IPS-NIHi7 (cell line): Measurements from ENCODE around the gene TPO.
"Not testable (repeated sequence)": the region's sequence is repeated elsewhere in the genome, so short reads cannot be mapped to it uniquely, and the experiment has no call there.

Experiments used
- DNase-seq: peaks from one replicate; pipeline ENCODE4 v3.0.0; 2012; ENCODE audit warnings: mixed read lengths; ENCODE audit errors: extremely low spot score

Gene TPO

GRCh38 chr2:1405124-1405523, 8.1 kb upstream of the TPO start:
- DNase-seq = no peak

- no peak for DNase-seq
These were observed 7.3 kb upstream of the TPO start for GRCh38 chr2:1405967-1406366.

DNA sequence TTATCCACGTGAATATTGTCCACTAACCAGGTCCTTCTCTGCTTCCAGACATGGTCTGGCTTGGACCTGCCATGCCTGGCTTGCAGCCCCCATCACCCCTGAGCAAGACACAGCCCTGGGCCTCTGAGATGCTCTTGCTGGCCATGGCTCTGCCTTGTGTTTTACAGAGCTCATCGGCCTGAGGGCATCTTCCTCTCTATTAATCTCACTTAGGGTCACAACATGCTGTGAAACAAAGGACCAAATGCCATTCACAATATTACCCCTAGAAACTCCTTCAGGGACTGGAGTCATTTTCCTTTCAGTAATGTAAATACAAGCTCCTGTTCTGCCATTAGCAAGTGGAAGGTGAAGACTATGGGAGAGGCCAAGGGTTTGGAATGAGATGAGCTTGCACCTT, 6.8 kb upstream of the TPO start:
- DNase-seq = no peak

DNA sequence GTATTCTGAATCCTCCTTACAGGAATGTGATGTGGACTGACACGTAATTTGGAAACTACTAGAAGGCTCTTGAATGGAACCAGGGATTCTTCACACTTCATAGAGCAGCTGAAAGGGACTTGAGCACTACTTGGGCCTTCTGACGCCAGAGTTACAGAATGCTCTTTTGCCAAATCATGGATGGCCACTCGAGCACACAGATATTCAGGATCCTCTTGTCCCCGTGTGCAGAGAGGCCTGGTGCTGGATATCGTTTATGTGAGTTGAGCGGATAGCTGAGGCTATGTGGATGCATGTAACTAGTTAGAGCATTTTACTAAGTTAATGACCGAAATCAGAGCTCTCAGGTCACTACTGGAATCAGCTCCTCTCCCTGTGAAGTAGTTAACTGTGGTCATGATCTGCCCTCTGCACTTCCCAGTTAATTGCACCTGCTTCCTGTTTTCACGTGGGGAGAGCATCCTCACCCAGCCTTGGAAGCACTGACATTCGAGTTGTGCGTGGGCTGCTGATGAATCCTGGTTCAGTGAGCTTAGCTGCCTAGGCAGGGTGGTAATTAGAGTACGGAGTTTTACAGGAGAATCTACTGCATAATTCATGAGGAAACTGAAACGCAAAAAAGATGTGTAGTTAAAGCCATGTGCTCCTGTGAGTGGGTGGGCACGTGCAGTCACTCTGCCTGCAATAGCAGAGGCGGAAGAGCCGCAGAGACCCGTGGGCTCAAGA, 5.2 kb upstream of the TPO start:
- DNase-seq = no peak

DNA sequence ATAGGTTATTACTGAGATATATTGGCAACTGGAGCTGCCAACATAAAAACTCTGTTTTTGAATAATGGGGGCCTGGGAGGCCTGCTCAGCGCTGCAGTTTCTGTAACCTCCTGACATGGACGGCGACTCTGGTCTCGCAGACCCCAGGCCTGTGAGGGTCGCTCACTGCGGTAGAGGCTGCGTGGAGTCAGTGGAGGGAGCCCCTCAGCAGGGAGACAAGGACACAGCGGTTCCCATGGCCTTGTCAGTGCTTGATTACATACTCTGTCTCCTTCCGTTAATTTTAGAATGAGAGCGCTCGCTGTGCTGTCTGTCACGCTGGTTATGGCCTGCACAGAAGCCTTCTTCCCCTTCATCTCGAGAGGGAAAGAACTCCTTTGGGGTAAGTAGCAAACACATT, 858 bp downstream of the TPO start:
- no peak for DNase-seq

DNA sequence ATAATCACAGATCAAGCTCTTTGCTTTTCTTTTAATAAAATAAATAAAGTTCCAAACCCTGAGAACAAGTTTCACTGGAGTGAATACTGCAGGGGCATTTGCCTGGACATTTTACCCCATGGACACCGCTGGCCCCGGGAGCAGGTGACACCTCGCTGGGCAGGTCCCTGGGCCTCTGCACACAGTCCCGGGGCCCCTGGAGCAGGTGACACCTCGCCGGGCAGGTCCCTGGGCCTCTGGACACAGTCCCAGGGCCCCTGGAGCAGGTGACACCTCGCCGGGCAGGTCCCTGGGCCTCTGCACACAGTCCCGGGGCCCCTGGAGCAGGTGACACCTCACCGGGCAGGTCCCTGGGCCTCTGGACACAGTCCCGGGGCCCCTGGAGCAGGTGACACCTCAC, 1.6 kb downstream of the TPO start:
- DNase-seq = not testable (repeated sequence)

- DNase-seq = no peak
These were observed 2.2 kb downstream of the TPO start for GRCh38 chr2:1415501-1415900.

- no peak for DNase-seq
These were observed 5.3 kb downstream of the TPO start for GRCh38 chr2:1418566-1418965.

DNA sequence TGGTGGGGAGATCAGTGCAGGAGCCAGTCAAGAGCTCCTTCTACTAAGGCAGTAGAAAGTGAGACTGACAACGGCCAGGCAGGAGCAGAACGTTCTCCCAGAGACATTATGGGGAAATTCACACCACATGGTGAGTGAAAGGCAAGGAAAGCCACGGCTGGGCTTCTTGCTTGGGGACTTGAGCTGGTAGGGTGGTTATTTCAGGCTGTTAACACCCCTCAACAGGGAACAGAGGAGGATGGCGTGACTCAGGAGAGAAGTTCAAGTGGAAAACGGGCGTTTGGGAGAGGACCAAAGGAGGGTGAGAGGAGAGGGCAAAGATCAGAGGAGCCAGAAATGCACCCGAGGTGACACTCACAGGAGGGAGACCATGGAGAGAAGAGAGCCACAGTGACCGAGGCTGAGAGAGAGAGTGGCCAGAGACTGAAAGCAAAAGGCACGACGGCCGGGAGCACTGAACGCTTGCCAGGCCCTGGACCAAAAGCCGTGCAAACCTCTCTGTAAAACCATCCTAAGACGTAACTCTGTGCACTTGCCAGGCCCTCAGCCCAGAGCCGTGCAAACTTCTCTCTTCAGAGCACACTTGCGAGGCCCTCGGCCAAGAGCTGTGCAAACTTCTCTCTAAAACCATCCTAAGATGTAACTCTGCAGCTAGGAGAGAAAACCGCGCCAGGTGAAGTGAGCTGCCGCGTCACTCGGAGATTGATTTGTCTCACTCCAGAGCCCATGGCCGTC, 7.7 kb downstream of the TPO start:
- DNase-seq = no peak

DNA sequence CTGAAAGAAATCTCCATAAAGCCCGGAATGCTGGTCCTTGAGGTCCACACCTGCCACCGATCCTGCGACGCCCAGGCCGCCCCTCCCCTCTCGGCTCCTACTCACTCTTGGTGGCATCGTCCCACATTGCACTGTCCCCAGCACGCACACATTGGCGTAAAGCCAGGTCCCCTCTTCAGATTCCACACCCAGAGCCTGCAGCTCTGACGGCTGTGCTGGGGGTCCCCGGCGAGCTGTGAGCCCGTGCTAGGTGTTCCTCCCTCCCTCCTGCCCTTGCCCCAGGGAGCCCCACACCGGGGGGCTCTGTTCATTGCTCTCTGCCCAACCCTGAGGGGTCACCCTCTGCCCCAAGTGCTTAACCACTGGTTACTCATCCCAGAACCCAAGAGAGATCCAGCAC, 8.5 kb downstream of the TPO start:
- no peak for DNase-seq

DNA sequence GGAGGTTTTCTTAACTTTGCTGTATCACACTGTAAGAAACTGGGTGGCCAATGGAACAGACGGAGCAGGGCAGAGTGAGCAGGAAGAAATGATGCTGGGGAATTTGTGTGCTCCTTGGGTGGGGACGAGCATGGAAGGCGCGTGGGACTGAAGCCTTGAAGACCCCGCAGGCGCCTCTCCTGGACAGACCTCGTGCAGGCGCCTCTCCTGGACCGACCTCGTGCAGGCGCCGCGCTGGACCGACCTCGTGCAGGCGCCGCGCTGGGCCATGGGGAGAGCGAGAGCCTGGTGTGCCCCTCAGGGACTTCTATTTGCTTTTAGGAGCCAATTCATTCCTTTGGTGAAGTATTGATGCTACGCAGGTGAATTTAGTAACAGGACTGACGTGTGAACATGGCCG, 8.9 kb downstream of the TPO start:
- no peak for DNase-seq

- no peak for DNase-seq
These were observed 9.5 kb downstream of the TPO start for GRCh38 chr2:1422716-1423285.

DNA sequence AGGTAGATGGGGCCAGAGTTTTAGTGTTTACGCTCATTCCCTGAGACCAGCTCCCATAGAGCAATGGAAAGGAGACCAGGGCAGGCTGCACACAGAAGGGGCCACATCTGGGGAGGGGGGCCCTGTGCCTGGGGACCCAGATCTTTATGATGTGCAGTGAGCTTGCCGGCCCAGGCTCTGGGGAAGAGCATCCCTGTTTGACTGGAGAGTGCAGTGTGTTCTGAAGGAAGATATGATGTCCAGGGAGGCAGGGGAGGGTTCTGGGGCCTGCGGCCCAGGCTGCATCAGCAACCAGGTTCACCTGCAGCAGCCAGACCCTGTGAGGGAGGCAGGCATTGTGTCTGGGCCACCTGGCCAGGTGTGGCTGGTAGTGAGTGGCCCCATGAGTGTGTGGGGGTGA, 13.8 kb downstream of the TPO start:
- DNase-seq = no peak

- no peak for DNase-seq
These were observed 16.6 kb downstream of the TPO start for GRCh38 chr2:1429895-1430294.

- no peak for DNase-seq
These were observed 17.2 kb downstream of the TPO start for GRCh38 chr2:1430491-1430890.

- DNase-seq = no peak
These were observed 18.7 kb downstream of the TPO start for GRCh38 chr2:1431886-1432400.

DNA sequence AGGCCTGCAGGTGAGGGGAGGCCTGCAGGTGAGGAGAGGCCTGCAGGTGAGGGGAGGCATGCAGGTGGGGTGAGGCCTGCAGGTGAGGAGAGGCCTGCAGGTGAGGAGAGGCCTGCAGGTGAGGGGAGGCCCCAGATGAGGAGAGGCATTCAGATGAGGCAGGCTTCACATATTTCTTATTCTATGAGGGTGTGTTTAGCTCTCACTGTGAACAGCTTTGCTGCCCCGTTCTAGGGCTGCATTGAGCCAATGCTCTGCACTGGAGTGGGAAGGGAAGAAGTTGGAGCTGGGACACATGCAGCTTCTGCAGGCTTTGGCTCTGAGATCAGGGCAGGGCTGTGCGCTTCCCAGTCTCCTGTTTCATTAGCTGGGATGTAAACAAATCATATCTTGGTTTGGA, 19.5 kb downstream of the TPO start:
- DNase-seq = no peak

DNA sequence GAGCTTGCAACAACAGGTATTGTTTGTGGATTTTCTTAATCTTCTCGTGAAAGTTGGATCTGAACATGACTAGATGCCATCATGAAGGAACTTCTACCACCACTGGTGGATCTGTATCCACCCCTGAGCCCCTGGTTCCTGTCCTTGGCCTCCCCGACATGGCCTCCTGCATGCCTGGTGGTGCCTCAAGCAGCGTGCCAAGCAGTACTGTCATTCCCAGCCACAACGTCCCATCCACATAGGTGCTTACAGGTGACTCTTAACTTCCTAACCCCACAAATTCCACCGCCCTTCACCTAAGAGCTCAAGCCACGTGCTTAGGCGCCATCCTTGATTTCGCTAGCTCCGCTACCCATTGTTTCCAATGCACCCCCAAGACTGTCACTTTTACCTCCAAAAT, 23.1 kb downstream of the TPO start:
- no peak for DNase-seq

DNA sequence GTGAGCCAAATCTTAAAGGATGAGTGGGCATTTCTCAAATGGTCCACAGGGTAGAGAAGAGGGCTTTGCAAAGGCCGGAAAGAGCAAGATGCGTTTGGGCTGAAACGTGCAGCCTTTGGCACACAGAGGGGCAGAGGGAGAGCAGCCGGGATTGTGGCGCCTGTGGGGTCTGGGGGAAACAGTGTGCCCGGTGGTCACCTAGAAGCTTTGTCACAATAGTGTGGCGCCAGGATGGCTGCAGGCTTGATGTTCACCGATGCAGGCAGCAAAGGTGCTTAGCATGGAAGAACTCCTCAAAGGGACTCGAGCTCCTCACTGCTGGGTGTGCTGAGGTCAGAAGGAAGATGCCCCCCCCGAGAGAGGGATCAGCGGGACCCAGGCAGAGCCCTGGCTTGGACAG, 23.8 kb downstream of the TPO start:
- DNase-seq = no peak

GRCh38 chr2:1437537-1437936, 24.3 kb downstream of the TPO start:
- DNase-seq = no peak

- DNase-seq = no peak
These were observed 25.7 kb downstream of the TPO start for GRCh38 chr2:1438972-1439371.

GRCh38 chr2:1440581-1440980, 27.3 kb downstream of the TPO start:
- DNase-seq = no peak

DNA sequence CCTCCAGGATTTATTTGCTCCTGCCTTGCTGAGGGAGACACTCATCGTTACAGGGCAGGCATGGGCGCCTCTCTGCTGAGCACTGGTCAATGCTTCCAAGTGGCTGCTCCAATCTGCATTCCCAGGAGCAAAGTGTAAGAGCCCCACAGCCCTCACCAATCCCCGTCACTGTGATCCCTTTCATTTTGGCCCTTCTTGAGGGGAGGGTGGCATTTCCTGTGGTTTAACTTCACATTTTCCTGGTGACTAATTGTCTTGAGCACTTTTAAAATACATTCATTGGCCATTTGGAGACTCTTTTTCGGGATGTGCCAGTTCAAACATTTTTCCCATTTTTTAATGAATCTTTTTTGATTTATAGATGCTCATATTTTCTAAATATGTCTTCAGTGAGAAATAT, 33.0 kb downstream of the TPO start:
- DNase-seq = no peak
